Measurements from ENCODE around the gene COL5A1.

DNA sequence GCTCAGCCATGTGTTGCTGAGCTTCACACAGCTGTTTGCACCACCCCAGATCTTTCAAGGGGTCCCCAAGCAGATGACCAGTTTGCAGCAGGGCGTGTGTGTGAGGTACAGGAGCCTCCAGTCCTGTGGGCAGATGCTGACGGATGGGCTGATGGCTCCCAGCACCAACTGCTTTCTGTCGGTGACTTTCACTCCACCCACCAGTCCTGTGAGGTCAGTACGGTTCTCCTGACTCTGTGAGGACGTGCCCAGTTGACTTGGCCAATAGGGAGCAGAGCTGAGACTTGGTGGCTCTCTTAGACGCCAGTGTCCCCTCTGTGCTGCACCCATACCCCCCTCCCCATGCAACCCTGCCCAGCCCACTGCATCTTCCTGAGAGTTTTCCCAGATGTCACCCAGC, 19.7 kb downstream of the COL5A1 start:
- TF ChIP-seq, protein P1, sequence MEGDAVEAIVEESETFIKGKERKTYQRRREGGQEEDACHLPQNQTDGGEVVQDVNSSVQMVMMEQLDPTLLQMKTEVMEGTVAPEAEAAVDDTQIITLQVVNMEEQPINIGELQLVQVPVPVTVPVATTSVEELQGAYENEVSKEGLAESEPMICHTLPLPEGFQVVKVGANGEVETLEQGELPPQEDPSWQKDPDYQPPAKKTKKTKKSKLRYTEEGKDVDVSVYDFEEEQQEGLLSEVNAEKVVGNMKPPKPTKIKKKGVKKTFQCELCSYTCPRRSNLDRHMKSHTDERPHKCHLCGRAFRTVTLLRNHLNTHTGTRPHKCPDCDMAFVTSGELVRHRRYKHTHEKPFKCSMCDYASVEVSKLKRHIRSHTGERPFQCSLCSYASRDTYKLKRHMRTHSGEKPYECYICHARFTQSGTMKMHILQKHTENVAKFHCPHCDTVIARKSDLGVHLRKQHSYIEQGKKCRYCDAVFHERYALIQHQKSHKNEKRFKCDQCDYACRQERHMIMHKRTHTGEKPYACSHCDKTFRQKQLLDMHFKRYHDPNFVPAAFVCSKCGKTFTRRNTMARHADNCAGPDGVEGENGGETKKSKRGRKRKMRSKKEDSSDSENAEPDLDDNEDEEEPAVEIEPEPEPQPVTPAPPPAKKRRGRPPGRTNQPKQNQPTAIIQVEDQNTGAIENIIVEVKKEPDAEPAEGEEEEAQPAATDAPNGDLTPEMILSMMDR (conservative IDR thresholded peaks at IDR 0.05 in 1 of 2, IDR thresholded peaks at IDR 0.05 in 1 of 2; ENCODE audit: low read depth in 1 of 2, low read length in 2 of 2) = no peak
- TF ChIP-seq EZH2 (IDR thresholded peaks at IDR 0.05; ENCODE audit: low read length, missing control alignments) = no peak

Measured in fibroblast of lung (primary cell).